Measurements from ENCODE around the gene DDX49. TPM values are rescaled to one million over a fixed set of nuclear protein-coding genes. Genes with fewer than 3 reads are reported as not detected.
"Not testable (repeated sequence)": the region's sequence is repeated elsewhere in the genome, so short reads cannot be mapped to it uniquely, and the experiment has no call there.

DDX49 gene
- polyA plus RNA-seq, 5 donors: 41.0 to 64.6 (median 49.5) TPM

DNA sequence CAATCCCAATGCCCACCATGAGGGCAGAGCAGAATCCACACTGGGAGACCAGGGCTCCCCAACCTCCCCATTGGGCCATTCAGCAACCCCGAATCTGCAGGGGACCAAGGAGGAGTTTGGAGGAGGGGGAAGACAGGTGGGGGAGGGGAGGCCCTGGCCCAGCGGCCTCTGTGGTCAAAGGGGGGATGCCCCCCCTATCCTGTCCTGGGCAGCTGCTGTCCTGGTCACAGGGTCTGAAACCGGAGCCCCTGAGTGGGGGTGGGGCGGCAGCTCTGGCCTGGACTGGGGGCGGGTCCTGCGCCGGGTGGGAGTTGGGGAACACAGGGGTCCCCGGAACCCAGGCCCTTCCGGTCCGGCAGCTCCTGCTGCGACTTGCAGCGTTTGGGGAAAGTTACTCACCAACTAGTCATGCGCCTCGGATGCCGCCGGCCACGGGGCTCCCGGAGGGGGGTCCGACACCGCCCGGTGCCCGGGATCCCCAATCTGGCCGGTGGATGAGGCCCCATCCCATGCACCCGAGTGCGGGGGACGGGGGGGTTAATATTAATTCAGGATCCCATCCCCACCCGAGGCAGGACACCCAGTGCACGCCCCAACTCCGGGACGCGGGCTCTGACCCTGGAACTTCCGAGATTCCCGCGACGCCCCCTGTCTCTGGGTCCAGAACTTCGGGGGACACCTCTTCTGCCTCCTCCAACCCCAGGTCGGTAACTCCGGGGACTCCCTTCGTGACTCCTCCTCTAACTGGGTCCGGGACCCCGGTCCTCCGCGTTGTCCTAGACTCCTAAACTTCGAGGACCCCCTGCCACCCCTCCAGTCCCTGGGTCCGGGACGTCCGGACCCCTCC lies 20.6 kb downstream of the DDX49 start:
- DNase-seq: peak in 1 of 2 donors; percentile 59

DNA sequence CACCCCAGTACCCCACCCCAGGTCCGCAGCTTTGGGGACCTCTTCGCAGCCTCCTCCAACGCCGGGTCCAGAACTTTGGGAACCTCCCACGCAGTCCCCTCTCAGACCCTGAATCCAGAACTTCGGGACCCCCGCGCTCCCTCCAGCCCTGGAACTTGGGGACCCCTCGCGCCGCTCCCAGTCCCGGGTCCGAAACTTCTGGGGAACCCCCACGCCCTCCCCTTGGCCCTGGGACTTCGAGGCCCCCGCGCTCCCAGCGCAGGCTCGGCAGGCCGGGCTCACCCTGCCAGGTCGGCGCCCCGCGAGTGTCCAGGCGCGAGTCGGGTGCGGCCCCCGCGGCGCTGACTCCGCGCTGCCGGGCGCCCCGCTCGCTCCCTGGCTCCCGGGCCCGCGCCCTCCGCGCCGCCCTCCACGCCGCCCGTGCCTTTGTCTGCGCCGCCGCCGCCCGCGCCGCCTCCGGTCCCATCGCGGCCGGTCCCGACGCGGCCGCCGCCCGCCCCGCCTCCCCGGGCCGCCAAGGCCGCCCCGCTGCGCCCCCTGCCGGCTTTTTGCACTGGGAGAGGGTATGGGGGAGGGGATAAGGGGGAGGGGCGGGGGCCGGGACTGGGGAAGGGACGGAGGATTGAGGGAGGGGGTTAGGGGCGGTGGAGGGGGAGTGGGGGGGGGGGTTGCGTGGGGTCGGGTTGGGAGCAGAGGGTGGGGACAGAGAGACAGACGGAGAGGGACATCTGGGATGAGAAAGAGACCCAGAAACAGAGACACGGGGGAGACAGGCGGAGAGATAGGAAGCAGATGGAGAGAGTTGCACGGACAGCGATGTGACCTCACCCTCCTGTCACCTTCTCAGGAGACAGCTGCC lies 21.5 kb downstream of the DDX49 start, which contains the start of gene HOMER3:
Gene HOMER3 (minus strand): TSS at position 449 of the 859 bp plus-strand sequence. CDS start 2,235 bp downstream, outside the sequence.
- peak; percentile 60 to 71 for DNase-seq

DNA sequence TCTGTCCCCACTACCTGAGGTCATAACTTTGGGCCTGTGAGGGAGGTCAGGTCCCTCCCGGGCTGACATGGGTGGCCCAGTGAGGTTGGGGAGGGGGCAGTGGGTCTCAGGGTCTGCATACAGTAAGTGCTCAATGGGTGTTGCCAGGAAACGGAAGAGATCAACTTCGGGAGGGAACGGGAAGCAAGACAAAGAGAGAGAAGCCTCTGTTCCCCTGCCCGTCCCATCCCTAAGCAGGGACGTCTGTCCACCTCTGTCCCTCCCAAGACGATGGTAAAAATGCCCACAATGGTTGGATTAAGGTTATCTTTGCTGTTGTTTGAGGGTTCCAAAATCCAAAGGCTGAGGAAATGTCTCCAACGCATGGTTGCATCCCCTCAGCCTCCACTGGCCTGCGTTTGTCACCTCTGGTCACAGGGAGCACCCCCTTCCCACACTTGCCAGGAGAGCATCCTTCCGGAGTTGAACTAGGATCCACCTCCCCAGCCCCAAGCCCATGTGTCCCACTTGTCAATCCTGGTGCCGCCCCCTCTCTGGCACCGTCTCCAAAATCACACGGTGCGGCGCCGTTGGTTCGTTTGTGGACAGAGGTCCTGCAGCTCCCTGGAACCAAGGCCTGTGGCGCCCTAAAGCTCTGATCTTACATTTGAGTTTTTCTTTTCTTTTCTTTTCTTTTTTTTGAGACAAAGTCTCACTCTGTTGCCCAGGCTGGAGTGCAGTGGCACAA lies 22.3 kb downstream of the DDX49 start:
- DNase-seq: no peak

DNA sequence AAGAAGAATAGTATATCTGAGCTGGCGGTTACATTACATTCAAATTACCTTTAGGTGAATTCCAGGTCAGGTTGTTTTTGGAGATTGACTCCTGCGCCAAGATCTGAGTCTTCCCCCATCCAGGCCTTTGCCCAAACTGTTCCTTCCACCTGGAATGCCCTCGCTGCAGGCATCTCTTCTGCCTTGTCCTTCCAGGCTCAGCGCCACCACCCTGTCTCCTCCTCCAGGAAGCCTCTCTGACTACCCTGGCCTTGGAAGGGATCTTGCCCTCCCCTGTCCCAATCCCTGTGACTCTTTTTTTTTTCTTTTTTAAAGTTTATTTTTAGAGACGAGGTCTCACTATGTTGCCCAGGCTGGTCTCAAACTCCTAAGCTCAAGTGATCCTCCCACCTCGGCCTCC lies 23.2 kb downstream of the DDX49 start:
- no peak for DNase-seq

DNA sequence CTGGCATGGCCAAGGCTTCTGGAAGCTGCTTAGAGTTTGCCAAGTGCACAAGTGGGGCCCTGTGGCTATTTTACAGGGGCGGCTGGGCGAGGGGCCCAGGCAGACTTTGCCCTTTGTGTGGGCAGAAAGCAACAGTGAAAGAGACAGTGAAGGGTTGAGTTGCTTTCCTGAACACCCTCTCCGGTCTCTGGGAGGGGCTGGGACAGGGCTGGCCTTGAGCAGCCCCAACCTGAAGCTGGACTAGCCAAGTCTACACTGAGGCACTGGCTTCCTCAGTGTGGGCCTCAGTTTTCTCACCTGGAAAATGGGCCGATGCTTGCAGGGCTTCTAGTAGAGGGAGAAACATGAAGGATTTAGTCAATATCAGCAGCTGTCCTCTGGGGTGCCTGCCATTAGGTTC lies 23.9 kb downstream of the DDX49 start:
- DNase-seq: no peak

DNA sequence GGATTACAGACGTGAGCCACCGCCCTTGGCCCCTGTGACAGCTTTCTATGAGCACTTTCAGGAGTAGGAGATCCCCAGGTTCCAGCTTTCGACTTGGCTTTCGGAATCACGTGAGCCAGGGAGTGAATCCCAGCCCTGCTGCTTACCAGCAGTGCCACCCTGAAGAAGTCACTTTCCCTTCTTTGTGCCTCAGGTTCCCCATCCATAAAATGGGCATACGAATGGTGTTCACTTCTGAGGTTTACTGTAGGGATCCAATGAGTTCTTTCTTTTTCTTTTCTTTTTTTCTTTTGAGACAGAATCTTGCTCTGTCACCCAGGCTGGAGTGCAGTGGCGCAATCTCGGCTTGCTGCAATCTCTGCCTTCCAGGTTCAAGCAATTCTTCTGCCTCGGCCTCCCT lies 25.8 kb downstream of the DDX49 start:
- DNase-seq: no peak

DNA sequence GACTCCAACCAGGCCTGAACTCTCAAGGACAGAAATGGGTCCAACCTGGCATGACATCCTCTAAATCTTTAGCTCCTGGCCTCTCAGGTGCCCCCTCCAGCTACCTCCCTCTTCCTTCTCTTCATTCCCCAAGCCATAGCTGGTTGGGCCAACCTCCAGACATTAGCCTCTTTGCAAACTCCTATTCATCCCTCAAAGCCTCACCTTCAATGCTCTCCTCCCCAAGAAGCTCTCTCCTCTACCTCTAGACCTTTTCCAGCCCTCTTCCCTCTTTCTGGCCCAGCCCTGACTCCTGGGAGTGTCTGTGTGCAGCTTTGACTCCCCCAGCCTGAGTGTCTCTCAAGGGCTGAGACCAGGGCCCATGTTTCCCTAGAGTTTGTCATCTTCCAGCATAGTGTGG lies 26.8 kb downstream of the DDX49 start:
- DNase-seq: no peak

DNA sequence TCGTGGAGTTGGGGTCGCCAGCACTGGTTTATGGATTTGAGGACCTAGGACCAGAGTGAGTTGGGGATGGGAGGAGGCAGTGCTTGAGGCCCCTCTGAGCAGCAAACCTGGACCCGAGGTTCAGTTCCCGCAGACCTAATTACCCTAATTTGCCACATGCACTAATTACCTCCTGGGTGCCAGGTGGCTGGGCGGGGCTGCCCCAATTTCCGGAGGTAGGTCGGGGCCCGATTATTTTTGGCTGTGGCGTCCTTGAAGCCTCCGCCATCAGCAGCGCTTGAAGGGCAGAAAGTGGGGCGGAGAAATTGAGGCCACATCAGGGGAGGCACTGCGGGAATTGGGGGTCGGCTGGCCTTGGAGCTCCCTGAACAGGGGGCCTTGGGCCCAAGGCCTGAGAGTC lies 27.4 kb downstream of the DDX49 start:
- no peak for DNase-seq

DNA sequence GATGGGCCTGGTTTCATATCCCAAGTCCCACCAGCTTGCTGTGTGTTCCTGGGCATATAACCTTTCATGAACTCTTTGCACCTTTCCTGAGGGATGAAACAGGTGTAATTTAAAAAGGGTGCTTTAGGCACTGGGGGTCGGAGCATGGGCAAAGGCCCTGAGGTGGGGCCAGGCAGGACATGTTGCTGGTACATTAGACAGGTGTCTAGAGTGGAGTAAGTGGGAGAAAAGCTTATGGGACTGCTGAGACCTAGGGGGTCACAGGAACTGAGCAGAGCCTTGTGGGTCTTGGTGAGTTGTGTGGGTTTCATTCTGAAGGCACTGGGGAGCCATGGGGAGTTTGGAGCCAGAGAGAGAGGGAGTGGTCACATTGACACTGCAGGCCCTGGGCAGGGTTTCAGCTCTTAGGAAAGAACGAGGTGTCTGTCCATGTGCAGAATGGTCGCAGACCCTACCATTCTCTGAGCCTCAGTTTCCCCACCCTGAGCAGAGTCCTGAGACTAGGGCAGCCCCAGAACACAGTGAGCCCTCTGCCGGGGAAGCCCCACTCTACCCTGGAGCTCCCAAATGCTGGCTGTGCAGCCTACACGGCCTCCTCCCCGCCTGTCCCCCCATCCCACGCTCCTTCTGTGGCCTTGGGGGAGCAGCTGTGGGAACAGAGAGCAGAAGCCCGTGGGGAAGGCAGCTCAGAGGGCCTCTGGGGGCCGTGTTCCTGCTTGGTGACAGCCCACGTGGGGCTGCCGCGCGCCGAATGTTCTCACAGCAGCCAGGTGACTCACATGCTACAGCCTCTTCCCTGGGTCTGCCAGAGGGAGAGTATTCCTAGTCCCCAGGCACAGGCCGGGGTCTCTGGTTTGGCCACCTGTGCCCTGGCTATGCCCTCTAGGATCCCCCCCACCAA lies 28.8 kb downstream of the DDX49 start:
- DNase-seq: no peak

DNA sequence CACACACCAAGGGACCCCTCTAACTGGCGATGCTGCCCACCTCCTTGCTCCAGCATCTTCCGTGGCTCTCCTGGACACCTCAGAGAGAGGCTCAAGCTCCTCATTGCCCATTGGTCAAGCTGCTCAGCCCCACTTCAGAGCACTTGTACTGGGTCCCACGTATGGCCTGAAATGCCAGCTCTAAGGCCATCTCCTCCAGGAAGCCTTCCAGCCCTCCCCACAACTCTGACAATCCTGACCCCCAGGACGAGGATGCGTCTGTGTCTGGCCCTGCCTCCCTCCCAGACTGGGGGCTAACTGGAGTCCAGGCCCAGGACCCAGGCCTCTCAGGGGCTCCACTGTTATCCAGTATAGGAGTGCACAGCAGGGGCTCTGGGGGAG lies 29.5 kb downstream of the DDX49 start:
- no peak for DNase-seq

DNA sequence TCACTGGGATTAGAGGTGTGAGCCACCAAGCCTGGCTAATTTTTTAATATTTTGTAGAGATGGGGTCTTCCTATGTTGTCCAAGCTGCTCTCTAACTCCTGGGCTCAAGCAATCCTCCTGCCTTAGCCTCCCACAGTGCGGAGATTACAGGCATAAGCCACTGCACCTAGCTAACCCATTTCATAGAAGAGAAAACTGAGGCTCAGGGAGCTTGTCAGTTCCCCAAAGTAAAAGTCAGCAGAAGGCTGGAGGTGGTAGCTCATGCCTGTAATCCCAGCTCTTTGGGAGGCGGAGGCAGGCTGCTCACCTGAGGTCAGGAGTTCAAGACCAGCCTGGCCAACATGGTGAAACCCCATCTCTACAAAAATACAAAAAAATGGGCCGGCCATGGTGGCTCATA lies 30.3 kb downstream of the DDX49 start:
- DNase-seq: no peak

DNA sequence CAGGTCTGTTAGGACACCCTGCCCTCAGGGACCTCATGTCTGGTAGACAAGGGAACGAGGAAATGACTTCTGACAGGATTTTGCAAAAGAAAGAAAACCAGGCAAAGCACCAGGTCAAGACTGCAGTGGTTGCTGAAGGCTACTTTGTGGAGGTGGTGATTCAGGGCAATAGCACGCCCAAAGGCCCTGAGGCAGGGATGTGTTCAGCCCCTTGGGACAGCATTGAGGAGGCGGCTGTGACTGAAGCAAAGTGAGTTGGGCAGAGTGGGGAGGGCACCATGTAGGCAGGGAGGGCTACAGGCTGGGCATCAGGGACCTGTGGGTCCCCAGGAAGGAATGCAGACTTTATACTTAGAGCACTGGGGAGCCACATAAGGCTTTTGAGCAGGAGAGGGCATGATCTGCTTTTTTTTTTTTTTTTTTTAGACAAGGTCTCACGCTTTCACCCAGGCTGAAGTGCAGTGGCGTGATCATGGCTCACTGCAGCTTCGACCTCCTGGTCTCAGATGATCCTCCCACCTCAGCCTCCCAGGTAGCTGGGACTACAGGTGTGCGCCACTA lies 32.3 kb downstream of the DDX49 start:
- DNase-seq: no peak

DNA sequence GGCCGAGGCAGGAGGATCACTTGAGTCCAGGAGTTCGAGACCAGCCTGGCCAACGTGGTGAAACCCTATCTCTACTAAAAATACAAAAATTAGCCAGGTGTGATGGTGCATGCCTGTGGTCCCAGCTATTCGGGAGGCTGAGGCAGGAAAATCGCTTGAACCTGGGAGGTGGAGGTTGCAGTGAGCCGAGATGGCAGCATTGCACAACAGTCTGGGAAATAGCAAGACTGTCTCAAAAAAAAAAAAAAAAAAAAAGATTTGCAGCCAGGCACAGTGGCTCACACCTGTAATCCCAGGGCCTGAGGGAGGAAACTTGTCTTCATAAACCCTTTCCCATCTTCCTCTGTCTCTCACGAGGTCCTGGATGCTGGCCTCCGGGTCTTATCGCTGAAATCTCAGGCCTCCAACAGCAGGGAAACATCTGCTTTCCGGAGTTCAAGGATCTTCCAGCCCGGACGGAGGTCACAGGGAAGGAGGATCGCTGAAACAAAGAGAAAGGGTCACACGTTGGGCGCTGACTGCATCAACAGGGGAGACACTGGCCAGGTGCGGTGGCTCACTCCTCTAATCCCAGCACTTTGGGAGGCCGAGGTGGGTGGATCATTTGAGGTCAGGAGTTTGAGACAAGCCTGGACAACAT lies 33.0 kb downstream of the DDX49 start:
- DNase-seq: not testable (repeated sequence)

DNA sequence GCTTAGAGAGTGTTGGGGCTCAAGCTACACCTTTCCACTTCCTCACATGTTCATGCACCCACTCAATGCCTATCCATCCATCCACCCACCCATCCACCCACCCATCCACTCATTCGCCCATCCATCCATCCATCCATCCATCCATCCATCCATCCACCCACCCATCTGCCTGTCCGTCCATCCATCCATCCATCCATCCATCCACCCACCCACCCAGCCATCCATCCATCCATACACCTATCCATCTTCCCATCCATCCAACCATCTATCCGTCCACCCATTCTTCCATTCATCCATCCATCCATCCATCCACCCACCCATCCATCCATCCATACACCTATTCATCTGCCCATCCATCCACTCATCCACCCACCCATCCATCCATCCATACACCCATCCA lies 34.6 kb downstream of the DDX49 start:
- no peak for DNase-seq

DNA sequence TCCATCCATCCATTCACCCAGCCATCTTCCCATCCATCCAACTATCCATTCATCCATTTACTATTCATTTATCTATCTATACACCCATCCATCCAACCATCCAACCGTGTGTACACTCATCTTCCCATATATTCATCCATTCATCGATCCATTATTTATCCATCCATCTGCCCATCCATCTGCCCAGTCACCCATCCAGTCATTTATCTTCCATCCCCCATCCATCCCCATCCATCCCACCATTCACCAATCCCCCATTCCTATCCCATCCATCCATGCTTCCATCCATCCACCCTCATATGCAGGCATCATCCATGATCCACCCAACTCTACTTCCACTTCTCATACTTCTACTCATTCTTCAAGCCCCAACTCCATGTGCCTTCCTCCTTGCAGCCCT lies 35.5 kb downstream of the DDX49 start:
- DNase-seq: no peak

DNA sequence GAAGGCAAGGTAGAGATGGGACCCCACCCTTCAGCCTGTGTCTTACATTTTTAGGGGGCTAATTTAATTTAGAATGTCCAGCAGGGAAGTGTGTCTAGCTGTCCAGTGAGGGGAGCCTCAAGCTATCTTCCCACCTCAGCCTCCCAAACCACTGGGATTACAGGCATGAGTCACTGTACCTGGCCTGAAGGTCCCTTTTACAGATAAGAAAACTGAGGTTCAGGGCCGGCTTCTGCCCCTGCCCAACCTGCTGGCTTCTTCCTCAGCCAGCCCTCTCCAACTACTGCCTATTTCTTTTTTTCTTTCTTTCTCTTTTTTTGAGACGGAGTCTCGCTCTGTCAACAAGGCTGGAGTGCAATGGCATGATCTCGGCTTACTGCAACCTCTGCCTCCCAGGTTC lies 40.9 kb downstream of the DDX49 start:
- no peak for DNase-seq

DNA sequence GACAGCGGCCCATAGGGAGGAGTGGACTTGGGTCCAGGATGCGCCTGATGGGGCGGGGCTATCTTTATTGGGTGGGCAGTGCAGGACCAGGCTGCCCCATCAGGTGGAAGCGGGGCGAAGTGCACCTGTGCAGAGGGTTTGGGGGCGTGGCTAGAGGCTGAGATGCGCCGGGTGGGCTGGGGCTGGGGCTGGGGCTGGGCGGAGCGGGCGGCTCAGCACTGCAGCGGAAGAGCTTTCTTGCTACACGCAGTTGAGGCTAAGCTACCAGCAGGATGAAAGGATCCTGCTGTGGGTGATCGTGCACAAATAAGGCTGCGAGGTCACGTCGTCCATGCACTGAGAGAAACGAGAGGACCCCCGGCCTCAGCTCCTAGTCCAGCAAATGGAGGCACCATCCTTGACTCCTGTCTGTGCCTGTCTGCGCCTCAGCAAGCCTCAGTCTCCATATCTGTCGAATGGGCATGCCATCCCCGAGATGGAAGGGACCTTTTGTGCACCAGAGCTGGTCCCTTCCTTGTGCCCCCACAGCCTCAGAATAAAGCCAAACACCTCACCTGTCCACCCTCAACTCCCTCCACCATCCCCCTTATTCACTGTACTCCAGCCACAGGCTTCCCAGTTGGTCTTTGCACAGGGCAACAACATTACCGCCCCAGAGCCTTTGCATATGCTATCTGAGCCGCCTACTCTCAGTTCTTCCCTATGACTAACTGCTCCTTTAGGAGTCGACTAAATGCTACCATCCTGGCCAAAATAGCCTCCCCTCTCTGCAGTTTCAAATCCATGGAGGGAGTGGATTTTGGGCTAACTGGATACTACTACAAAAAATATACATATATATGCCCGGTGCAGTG lies 42.5 kb downstream of the DDX49 start:
- no peak for DNase-seq

DNA sequence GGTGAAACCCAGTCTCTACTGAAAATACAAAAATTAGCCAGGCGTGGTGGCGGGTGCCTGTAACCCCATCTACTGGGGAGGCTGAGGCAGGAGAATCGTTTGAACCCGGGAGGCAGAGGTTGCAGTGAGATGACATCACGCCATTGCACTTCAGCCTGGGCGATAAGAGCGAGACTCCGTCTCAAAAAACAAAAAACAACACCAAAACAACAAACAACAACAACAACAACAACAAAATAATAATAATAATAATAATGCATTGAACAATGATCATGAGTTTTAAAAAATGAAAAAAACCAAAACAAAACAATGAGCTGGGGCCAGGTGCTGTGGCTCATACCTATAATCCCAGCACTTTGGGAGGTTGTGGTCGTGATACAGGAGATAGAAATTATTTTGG lies 44.6 kb downstream of the DDX49 start:
- DNase-seq: no peak

DNA sequence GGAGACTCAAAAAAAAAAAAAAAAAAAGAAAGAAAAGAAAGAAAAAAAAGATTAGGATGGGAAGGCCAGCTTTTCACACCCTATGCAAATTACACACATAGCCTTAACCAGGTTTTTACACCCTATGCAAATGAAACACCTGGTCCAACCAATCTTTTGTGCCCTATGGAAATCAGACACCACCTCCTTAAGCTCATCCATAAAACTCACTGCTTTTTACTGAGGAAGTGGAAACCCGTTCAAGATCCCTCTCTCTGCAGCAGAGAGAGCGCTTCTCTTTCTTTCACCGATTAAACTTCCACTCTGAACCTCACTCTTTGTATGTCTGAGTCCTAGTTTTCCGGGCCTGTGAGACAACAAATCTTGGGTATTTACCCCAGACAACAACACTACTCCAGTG lies 46.8 kb downstream of the DDX49 start:
- DNase-seq: no peak

All from right lung (tissue), 5 donors.